GM19395 (cell line): ENCODE data around the gene PANK3.
"Not testable (repeated sequence)": the region's sequence is repeated elsewhere in the genome, so short reads cannot be mapped to it uniquely, and the experiment has no call there.

Source experiments
- ATAC-seq: cut with Tn5 transposase; IDR thresholded peaks from one replicate; pipeline ENCODE4 v1.9.1; 2021; ENCODE audit warnings: mild to moderate bottlenecking, moderate library complexity; ENCODE audit not compliant: unreplicated experiment

The PANK3 gene

DNA sequence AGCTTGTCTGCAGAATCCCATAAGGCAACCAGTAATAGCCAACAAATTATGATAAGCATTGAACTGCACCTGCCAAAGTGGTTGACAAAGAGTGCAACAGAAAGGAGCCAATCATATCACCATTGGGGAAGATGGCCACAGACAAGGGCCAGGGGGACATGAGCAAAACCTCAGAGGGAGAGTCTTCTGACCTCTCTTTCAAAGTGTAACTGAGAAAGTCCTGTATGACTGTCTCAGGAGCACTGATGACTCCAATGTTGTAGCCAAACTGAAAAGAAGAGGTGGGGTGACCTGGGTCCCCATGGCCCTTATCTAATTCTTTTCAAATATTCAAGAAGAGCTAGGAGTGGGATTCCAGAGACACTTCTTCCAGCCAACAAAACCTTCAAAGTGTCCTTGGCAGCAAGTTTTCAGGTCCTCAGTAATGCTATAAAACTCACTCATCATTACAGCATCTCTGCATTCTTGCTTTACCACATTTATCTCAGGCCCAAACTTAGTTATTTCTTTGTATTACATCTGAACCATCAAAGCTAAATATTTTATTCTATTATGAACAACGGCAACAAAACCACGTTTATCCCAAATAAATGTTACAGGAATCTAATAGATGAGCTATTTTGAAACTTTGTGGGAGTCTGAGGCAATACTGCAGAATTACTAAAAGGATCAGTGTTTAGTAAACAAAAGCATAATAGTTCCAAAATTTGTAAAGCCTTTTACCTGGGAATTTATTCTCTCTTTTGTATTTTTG lies 25.6 kb downstream of the PANK3 start:
- no peak for ATAC-seq

DNA sequence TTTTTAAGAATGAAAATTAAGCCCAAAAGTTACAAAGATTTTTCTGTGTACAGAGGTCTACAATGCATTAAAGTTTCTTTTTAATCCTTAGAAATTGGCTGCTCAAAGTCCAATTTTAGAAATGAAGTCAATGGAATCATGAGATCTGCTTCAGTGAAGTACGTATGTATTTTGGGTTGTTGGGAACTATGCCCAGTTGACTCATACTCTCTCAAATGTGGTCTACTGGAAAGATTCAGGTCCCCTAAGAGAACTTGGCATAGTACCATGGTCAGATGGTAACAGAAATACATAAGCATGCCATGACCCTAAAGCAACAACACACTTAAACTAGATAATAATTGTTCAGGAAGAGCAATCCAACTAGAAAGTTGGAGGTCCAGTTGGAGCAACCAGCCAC lies 27.0 kb downstream of the PANK3 start:
- ATAC-seq: no peak

DNA sequence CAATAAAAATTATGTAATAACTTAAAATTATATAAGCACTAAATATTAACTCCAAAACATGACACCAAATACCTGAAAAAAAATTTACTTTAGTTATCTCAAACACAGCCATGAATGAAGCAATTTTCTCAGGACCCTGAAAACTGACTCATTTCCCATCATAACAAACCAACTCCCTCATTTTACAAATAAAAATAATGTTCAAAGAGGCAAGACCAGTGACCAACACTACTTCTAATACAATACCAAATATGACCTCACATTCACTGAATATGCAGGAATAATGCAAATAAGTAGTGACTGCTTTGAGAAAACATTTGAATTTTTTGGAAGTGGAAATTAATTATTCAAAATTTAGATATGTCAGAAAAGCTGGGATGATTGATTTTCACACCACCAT lies 28.5 kb downstream of the PANK3 start:
- no peak for ATAC-seq

DNA sequence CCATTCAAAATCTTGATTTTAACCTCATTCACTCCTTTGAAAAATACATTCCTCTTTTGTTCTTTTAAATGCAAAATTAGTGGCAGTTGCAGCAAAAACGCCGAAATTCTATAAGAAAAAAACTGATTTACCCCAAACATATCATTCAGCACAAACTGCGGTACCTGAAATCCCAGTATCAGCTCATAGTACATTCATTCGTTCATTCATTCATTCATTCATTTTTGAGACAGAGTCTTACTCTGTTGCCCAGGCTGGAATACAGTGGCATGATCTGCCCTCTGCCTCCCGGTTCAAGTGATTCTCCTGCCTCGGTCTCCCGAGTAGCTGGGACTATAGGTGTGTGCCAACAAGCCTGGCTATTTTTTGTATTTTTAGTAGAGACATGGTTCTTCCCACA lies 29.6 kb downstream of the PANK3 start:
- no peak for ATAC-seq

DNA sequence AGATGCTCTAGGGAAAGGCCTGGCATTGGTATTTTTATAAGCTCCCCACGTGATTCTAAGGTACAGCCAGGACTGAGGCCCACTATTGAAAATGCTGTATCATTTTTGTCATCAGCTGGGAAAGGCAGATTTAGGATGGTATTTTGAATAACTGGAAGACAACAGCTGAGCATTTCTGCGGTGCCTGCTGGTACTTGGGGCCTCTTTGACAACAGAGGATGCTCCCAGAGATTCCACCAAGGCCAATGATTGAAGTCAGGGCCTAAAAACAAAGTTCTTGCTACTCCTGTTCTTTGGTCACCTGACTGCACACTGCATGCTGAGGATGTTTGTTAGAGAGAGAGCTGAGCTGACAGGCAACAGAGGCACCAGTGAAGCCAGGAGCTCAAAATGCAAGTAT lies 42.0 kb downstream of the PANK3 start:
- ATAC-seq: no peak

DNA sequence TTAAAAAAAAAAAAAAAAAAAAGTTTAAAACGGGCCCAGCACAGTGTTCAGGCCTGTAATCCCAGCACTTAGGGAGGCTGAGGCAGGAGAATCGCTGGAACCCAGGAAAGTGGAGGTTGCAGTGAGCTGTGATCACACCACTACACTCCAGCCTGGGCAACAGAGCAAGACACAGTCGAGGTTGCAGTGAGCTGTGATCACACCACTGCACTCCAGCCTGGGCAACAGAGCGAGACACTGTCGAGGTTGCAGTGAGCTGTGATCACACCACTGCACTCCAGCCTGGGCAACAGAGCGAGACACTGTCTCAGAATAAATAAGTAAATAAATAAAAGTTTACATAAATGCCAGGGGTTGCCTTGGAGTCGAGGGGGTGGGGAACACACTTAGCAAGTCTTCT lies 44.8 kb downstream of the PANK3 start:
- ATAC-seq: not testable (repeated sequence)

DNA sequence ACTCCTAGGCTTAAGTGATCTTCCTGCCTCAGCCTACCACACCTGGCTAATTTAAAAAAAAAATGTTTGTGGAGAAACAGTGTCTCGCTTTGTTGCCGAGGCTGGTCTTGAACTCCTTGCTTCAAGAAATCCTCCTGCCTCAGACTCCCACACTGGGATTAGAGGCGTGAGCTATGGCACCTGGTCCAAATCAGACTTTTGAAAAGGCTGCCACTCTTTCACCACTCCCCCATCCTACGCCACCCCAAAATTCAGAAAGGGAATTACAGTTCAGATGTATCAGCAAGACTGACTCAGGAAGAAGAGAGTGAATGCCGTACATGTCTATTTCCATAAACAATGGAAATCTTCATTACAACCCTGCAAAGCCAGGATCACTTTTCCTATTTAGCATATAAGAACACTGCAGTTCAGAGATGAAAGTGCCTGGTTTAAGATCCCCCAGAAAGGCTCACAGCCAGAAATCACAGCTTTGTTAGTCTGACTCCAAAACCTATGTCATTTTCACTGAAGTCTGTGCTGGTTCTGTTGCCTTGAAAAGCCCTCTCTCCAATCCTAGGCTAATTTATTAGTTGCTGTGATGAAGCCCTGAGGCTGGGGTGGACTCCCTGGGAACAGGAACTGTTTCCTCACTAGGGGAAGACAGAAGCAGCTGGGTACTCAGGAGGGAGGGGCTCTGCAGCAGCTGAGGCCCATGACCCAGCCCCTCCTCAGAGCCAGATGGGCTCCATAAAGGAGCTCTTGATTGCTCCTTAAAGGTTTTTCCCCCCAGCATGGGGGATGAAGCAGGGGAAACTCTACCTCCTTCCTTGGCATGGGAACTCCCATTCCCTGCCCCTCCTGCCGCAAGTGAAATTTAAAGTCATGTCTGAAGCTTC lies 46.9 kb downstream of the PANK3 start:
- no peak for ATAC-seq

DNA sequence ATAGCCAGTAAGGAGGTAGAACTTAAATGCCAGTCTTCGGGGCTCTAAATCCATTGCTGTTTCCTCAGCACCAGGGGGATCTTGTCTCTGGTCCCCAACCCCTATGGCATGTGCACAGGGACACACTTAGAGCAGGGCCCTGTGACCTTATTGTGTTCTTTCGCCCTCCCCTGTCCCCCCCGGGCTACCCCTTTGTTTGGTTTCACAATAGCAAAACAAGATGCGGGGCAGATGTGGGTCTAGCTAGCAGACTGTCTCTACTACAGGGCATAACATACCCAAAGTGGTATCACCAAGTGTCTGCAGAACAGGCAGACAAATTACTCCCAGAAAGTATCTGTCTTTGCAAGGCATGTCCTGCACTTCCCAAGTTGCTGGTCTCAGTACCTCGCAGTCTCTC lies 48.0 kb downstream of the PANK3 start:
- ATAC-seq: no peak

DNA sequence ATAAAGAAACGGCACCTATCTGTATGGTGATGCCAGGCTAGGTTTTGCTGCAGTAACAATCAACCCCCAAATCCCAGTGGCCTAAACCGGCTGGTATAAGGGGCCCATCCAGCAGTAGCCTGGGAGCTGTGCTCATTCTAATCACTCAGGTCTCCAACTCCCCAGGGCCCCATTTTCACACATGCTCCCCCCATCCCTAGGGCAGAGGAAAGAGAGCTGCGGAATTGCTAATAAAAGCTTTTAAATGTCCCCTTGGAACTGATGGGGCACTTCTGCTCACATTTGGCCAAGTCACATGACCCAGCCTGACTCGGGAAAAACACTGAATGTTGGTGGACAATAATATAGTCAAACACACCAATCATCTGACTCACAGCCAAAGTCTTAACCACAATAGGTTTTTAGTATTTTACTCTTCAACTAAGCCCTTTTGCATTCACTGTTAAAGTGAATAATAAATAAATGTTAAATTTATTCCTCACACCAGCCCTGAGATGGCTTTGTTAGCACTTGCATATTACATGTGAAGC lies 48.5 kb downstream of the PANK3 start:
- no peak for ATAC-seq

DNA sequence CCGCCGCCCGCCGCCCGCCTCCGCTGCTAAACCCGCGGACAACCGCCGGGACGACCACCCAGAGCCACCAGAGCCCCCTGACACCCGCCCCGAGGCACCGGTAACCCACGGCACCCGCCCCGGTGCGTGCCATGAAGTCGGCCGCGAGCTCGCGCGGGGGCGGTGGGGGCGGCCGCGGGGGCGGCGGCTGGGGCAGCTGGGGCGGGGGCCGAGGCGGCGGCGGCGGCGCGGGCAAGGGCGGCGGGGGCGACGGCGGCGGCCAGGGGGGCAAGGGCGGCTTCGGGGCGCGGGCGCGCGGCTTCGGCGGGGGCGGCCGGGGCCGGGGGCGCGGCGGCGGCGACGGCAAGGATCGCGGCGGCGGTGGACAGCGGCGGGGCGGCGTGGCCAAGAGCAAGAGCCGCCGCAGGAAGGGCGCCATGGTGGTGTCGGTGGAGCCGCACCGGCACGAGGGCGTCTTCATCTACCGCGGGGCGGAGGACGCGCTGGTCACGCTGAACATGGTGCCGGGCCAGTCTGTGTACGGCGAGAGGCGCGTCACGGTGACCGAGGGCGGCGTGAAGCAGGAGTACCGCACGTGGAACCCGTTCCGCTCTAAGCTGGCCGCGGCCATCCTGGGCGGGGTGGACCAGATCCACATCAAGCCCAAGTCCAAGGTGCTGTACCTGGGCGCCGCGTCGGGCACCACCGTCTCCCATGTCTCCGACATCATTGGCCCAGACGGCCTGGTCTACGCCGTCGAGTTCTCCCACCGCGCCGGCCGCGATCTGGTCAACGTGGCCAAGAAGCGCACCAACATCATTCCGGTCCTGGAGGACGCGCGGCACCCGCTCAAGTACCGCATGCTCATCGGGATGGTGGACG lies 49.6 kb downstream of the PANK3 start:
- no peak for ATAC-seq

DNA sequence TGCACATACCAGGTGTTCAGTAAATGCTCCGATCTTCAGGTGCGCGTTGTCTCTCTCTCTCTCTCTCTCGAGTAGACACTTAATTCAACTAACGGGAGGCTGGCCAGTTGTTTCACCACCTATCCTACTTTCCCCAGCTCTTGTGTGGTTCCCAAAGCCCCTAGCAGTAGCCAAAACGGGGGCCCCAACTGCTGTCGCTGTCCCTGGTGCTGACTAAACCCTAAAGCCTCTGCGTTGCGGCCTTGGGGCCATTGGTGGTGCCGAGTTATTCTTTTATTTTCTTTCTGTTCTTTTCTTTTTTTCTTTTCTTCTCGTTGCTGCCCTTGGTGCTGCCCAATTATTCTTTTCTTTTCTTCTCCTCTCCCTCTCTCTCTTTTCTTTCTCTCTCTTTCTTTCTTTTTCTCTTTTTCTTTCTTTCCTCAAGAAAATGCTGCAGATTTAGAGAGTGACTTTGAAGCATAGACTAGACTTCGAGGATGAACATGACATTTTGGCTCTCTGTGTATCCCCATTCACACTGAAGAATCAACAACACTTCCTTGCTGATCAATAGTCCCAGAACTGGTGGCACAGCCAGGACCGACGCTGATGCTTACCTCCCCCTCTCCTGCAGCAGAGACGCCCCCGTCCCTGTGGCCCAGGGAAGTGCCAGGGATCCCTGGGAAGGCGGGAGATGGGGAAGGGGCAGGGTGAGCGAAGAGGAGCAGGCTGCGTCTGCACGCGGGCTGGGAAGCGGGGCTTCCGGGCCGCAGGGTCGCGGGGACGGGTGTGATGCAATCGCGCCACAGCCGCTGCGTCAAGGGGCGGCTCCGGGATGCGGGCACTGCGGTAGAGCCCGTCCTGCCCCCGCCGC lies 50.4 kb downstream of the PANK3 start, which contains the start of gene FBLL1:
FBLL1 (plus strand) TSS at position 785 of the 853 bp plus-strand sequence. CDS start 200 bp downstream, outside the sequence.
- ATAC-seq: no peak

DNA sequence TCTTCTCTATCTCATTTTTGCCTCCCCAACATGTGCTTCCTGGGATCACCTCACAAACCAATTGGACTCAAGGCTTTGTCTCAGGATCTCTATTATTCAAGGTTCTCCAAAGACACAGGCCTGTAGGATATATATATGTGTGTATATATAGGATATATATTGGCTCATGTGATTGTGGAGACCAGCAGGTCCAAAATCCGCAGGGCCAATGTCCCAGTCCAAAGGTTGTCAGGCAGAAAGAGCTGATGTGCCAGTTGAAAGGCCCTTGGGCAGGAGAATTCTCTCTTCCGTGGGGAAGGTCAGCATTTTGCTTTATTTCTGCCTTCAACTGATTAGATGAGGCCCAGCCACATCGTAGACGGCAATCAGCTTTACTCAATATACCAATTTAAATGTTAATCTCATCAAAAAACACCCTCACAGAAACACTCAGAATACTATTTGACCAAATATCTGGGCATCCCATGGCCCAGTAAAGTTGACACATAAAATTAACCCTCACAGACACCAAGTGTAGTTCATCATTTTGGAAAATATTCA lies 51.3 kb downstream of the PANK3 start:
- ATAC-seq: no peak

DNA sequence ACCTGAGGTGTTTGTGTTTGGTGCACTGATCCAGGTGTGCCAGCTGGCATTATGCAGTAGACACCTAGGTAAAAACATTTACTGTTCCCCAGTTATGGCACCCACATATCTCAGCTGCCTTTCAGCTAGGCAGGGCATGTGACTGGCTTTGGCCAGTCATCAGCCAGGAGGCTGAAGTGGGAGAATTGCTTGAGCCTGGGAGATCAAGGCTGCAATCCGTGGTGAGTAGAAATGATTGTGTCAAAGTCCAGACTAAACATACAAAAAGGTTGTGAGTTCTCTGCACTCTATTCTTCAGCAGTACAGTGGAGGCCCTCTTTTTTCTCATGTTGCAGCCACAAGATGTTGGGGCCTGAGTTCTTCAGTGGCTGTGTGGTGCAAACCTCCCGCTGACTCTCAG lies 53.3 kb downstream of the PANK3 start:
- ATAC-seq: no peak

DNA sequence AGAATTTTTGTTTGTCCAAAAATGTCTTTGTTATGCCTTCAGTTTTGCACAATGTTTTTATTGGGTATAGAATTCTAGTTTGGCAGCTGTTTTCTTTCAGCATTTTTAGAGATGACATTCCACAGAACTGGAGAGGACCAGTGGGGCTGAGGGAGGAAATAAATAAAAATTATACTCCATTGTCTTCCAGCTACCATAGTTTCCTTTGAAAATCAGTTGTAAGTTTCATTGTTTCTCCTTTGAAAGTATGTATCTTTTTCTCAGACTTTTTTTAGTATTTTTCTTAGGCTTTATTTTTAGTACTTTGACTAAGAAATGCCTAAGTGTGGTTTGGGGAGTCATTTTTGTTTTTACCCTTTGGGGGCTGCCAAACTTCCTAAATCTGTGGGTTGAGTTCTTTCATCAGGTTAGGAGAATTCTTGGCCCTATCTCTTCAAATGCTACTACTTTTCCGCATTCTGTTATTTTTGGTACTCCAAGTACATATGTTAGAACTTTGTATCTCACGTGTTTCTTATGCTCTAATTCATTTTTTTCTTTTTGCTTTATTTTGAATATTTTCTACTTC lies 65.2 kb downstream of the PANK3 start:
- ATAC-seq: no peak

DNA sequence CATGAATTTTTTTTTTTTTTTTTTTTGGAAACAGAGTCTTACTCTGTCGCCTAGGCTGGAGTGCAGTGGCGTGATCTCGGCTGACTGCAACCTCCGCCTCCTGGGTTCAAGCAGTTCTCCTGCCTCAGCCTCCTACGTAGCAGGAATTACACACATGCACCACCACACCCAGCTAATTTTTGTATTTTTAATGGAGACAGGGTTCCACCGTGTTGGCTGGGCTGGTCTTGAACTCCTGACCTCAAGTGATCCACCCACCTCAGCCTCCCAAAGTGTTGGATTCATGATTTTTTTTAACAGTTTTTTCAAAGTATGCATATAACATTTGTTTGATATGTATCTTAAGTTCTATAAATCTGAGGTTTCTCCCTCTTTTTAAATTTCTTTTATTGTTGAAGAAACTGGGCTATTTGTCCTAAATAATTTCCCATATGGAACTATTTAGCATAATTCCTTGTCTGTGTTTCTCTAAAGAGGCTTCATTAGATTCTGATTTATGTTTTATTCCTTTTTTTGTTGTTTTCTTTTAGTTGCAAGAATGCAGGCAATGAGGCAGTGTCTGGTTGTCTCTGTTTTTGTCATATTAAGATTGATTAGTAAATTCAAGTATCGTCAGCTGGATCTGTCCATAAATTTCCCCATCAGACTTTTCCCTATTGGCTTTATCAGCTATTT lies 76.5 kb downstream of the PANK3 start:
- no peak for ATAC-seq
